Gastrocnemius medialis (tissue), 4 donors: ENCODE data around the gene TMIE.

Experiments
- CTCF ChIP-seq, 5 experiments: fragments of 450-650 bp in 3 of 5; fragments of 200-600 bp in 2 of 5; sonication (generic) in 2 of 5; IDR thresholded peaks in 4 of 5; conservative IDR thresholded peaks in 1 of 5; 1 replicate in 4 of 5; 2 replicates in 1 of 5; pipeline ENCODE4 v1.5.1; 2016 to 2019; ENCODE audit warnings: antibody characterized with exemption in 5 of 5, mild to moderate bottlenecking in 3 of 5, moderate library complexity in 3 of 5
- POLR2A ChIP-seq, 2 donors: fragments of 450-650 bp; IDR thresholded peaks; one replicate each; pipeline ENCODE4 v1.6.1; 2017; ENCODE audit warnings: antibody characterized with exemption in 2 of 2, mild to moderate bottlenecking in 2 of 2, moderate library complexity in 2 of 2

- no peak for TF ChIP-seq CTCF (IDR thresholded peaks at IDR 0.05 in 4 of 5, conservative IDR thresholded peaks at IDR 0.05 in 1 of 5)
- no peak for TF ChIP-seq POLR2A (IDR thresholded peaks at IDR 0.05)
Measured at GRCh38 chr3:46724424-46724823, 23.2 kb downstream of the TMIE start.
